GM12872 (cell line): ENCODE measurements around the gene RPL35.

Experiments used
- CTCF ChIP-seq: IDR thresholded peaks from 3 replicates; pipeline ENCODE4 v1.5.1; 2011; ENCODE audit warnings: low read depth, mild to moderate bottlenecking, low read length, moderate library complexity; ENCODE audit not compliant: insufficient read depth

RPL35 gene

GRCh38 chr9:124894035-124894740, 32.4 kb upstream of the RPL35 start:
- TF ChIP-seq CTCF, result no peak

- no peak for TF ChIP-seq CTCF
These were observed 28.4 kb upstream of the RPL35 start for GRCh38 chr9:124890179-124890578.

DNA sequence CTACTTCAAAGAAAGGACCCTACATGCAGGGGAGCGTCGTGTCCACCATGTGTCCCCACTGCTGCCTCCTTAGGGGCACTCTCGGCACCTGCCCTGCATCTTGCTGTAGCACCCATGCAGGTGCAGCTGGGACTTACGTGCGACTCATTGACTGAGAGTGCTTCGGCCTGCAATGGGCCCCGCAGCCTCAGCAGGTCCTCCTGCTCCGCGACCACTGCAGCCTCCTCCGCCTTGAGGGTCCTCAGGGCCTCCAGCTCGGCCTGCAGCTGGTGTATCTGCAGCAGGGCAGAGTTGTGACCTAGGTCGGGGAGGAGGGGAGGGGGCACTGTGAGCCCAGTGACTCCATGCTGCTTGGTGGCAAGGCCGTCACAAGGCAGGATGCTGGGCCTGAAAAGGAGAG, 27.2 kb upstream of the RPL35 start:
- TF ChIP-seq CTCF, result no peak

DNA sequence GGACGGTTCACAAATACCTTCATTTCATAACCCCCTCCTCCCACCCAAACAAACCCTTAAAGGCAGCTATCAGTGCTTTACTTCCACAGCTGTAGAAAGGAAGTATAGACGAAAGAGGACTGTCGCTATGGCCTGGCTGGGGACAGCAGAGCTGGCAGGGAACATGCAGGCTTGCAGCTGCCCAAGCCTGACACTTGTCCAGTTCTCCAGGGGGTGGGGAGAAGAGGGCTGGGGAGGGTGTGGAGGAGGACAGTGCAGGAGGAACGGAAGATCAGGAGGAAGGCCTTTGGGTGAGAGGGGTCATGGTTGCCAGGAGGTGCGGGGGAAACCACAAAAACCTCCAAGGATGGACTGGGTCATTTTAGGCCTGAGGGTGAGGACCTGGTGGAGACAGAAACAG, 26.1 kb upstream of the RPL35 start:
- no peak for TF ChIP-seq CTCF

DNA sequence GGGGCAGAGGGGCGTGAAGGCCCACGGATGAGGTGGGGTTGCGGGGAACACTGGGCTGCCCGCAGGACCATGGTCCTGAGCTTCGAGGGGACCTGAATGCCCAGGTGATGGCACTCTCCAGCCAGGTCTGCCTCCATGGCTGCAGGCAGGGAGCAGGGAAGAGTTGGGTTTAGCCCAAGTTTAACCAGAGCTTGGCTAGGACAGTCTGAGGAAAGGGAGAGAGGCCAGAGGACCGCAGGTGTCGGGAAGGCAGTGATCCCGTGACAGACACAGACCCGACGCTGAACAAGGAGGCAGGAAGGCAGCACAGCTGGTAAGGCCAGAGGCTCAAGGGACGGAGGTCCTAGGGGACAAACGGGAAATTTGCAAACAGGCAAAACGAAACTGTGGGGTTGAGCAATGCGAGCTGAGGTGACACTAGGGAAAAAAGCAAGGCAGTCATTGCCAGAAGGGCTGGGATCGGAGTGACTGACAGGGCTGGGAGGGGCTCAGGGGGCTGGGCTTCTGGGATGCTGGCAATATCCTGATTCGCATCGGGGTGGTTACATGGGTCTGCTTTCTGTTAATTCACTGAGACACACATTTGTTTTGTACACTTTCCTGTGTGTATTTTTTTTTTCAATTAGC, 25.2 kb upstream of the RPL35 start:
- TF ChIP-seq CTCF, result no peak

DNA sequence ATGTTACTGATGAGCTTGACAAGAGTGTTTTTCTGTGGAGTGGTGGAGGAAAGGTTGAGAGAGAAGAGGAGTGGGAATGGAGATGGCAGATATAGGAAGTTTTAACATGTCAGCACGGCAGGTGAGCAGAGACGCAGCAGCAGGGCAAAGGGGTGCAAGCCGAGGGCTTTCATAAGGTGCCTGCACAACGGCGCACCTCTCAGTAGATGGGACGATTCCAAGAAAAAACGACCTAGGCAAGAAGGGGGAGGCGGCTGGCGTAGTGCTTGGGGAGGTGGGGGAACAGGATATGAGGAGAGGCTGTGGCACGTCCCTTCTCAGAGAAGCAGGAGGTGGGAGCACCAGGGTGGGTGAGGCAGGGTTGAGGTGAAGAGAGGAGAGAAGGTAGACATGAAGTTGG, 24.7 kb upstream of the RPL35 start:
- TF ChIP-seq CTCF, result no peak

GRCh38 chr9:124885551-124885950, 23.8 kb upstream of the RPL35 start:
- TF ChIP-seq CTCF, result no peak
